T-cell (primary cell): ENCODE measurements around the gene KLF6. TPM values are rescaled to one million over a fixed set of nuclear protein-coding genes. Genes with fewer than 3 reads are reported as not detected.
A peak's percentile ranks its signal among the peaks of the same experiment; 100 is the strongest.

Experiments
- ATAC-seq, 4 experiments: fragments of 200-7000 bp in 3 of 4; fragments of 150-1000 bp in 1 of 4; cut with Tn5 transposase; replicated peaks in 1 of 4; 1 replicate in 3 of 4; 2 replicates in 1 of 4; pipeline ENCODE4 v1.10.0; 2021; ENCODE audit warnings: moderate library complexity in 3 of 4, mild to moderate bottlenecking in 2 of 4, moderate number of reproducible peaks in 1 of 4
- CTCF ChIA-PET, 2 donors: fragments of 300-600 bp; sonication (Branson Sonifier 250); formaldehyde crosslinking; loops; one replicate each; lab custom pipeline; 2022; ENCODE audit warnings: antibody characterized with exemption in 2 of 2; lab: Charles Lee
- POLR2A ChIA-PET, 2 donors: fragments of 300-600 bp; sonication (Branson Sonifier 250); formaldehyde crosslinking; loops; one replicate each; lab custom pipeline; 2022; ENCODE audit warnings: antibody characterized with exemption in 2 of 2; lab: Charles Lee
- DNase-seq, 35 experiments: peaks; one replicate each; pipeline versions ENCODE4 v3.0.0 to v3.0.0-alpha.2; 2013 to 2023
- H3K27ac ChIP-seq: one replicate; pipeline ENCODE4 v1.5.1; 2013; ENCODE audit warnings: low read length
- H3K27me3 ChIP-seq, 2 experiments: replicated peaks in 1 of 2; 1 replicate in 1 of 2; 2 replicates in 1 of 2; pipeline versions ENCODE4 v1.6.1 to v1.7.0; 2013; ENCODE audit warnings: low read length in 1 of 2, mixed read lengths in 1 of 2; ENCODE audit not compliant: control insufficient read depth in 2 of 2, insufficient read depth in 2 of 2; ENCODE audit errors: extremely low read depth in 1 of 2
- H3K36me3 ChIP-seq, 2 donors: 1 replicate in 1 of 2; 2 replicates in 1 of 2; pipeline versions ENCODE4 v1.6.1 to v1.7.0; 2013; ENCODE audit warnings: low read length in 1 of 2; ENCODE audit not compliant: control insufficient read depth in 2 of 2, insufficient read depth in 1 of 2; ENCODE audit errors: extremely low read depth in 1 of 2
- H3K4me1 ChIP-seq, 2 experiments: 1 replicate in 1 of 2; 2 replicates in 1 of 2; pipeline versions ENCODE4 v1.6.1 to v1.7.0; 2013; ENCODE audit warnings: low read length in 2 of 2, mixed read lengths in 1 of 2; ENCODE audit not compliant: insufficient read depth in 2 of 2, control insufficient read depth in 1 of 2; ENCODE audit errors: extremely low read depth in 1 of 2
- H3K4me3 ChIP-seq, 2 donors: 1 replicate in 1 of 2; 2 replicates in 1 of 2; pipeline versions ENCODE4 v1.5.1 to v1.7.0; 2013; ENCODE audit warnings: mild to moderate bottlenecking in 2 of 2, low read length in 1 of 2, moderate library complexity in 1 of 2; ENCODE audit not compliant: control insufficient read depth in 1 of 2; ENCODE audit errors: extremely low read depth in 1 of 2
- H3K9me3 ChIP-seq: 2 replicates; pipeline ENCODE4 v1.7.0; 2013
- H3K27ac Mint-ChIP-seq, 2 donors: one replicate each; pipeline ENCODE4 v1.8.0; 2020 to 2021; ENCODE audit warnings: mild to moderate bottlenecking in 2 of 2, mixed read lengths in 2 of 2
- H3K27me3 Mint-ChIP-seq, 2 donors: one replicate each; pipeline ENCODE4 v1.8.0; 2021 to 2022; ENCODE audit warnings: mixed read lengths in 2 of 2
- H3K36me3 Mint-ChIP-seq: one replicate; pipeline ENCODE4 v1.8.0; 2021; ENCODE audit warnings: mixed read lengths
- H3K4me1 Mint-ChIP-seq, 3 donors: one replicate each; pipeline ENCODE4 v1.8.0; 2020 to 2022; ENCODE audit warnings: mixed read lengths in 3 of 3, mild to moderate bottlenecking in 1 of 3
- H3K4me3 Mint-ChIP-seq, 3 donors: one replicate each; pipeline ENCODE4 v1.8.0; 2020 to 2022; ENCODE audit warnings: mild to moderate bottlenecking in 3 of 3, mixed read lengths in 3 of 3, moderate library complexity in 3 of 3
- H3K9me3 Mint-ChIP-seq, 3 donors: one replicate each; pipeline ENCODE4 v1.8.0; 2020 to 2022; ENCODE audit warnings: mixed read lengths in 3 of 3
- WGBS: methylation state at CpG from one replicate; pipeline ENCODE4 v1.1.5; 2013; ENCODE audit warnings: missing lambda C conversion rate; ENCODE audit not compliant: insufficient coverage; 5-methylcytosine and 5-hydroxymethylcytosine counted together
- total RNA-seq, 35 experiments: library from RNA in 6 of 35; stranded (reverse) in 6 of 35; fragments of 120-200 nt in 1 of 35; gene quantifications; one replicate each; pipeline versions ENCODE4 v1.2.1 to v1.2.4 and lab custom pipeline; 2013 to 2026

The KLF6 gene
- total RNA-seq, 5 donors from 2014 or later (not counting 1 experiment from before 2014, with no cell fraction given) = 285 to 1,180 (median 400) TPM

DNA sequence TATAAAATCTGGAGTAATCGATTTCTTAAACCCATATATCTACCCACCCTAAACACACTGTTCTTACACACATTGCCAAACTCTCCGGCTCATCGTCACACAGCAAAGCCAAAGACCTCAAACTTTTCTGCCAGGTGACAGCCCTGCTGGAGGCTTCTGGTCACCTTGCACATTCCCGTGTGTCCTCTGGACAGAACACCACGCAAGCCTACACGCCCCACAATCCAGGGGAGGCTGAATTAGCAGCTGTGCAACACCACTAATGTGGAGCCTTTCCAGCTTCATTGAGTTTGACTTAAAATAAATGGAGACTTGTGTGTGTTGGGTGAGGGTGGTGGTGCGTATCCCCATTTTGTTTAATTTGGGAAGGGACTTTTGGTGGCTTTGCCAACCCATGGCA lies 38.4 kb downstream of the KLF6 start:
- no peak for ATAC-seq
- Mint-ChIP-seq H3K4me3 (no peak overlapping the region), H3K27ac (no peak overlapping the region), H3K4me1 (peaks cover 0 to 12% (median 6%) of the 10 kb centered on the region in 3 donors), H3K27me3 (no peaks in the 10 kb centered on the region), H3K9me3 (no peaks in the 10 kb centered on the region), H3K36me3 (no peaks in the 10 kb centered on the region)
- no peak for DNase-seq
- H3K4me3 ChIP-seq = no peak overlapping the region
- no peaks in the 10 kb centered on the region for H3K9me3 ChIP-seq
- ChIA-PET POLR2A (no interaction called here), CTCF (no interaction called here)
- H3K36me3 ChIP-seq = no peaks in the 10 kb centered on the region
- H3K27me3 ChIP-seq = no peaks in the 10 kb centered on the region
- H3K27ac ChIP-seq = no peak overlapping the region
- peaks cover 0 to 2% of the 10 kb centered on the region in 2 experiments for H3K4me1 ChIP-seq
- WGBS = 92% methylated on average over 4 of the region's 7 CpGs

DNA sequence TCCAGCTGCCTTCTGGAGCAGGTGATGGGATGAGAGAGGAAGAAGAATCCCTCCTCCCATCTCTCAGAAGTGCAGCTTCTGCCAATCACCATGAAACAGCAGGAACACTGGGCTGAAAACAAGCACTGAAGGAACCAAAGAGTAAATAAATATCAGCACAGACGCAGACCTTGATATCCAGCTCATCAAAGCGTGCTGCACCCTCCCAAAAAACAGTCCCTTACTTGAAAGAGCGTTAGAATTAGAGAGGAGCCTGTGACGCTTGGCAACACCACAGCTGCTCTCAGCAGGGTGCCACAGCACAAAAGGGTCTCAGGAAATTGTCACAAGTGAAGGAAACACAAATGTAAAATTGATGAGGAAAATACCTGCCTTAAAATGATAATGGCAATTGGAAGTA lies 39.5 kb downstream of the KLF6 start:
- ChIA-PET POLR2A (interaction anchor here in 1 of 2 donors (0.6 kb wide), 1 partner anchor 197 kb away, joined by 4 read pairs; no protein-coding TSS in a partner anchor), CTCF (no interaction called here)
- Histone ChIP-seq H3K27ac (no peak overlapping the region), H3K4me3 (no peak overlapping the region), H3K36me3 (no peaks in the 10 kb centered on the region), H3K9me3 (no peaks in the 10 kb centered on the region), H3K4me1 (peaks cover 0 to 5% of the 10 kb centered on the region in 2 experiments), H3K27me3 (no peaks in the 10 kb centered on the region)
- Mint-ChIP-seq H3K36me3 (no peaks in the 10 kb centered on the region), H3K27me3 (no peaks in the 10 kb centered on the region), H3K9me3 (no peaks in the 10 kb centered on the region), H3K4me1 (peaks cover 0 to 20% (median 13%) of the 10 kb centered on the region in 3 donors), H3K4me3 (no peak overlapping the region), H3K27ac (no peak overlapping the region)
- ATAC-seq (no peak), DNase-seq (no peak)
- WGBS = 50% methylated on average over 1 of the region's 4 CpGs

GRCh38 chr10:3741688-3742461 lies 43.1 kb downstream of the KLF6 start:
- no peaks in the 10 kb centered on the region for H3K27me3 Mint-ChIP-seq
- H3K27ac Mint-ChIP-seq = peak overlapping the region; percentile 92 to 96
- Histone ChIP-seq H3K9me3 (no peaks in the 10 kb centered on the region), H3K4me3 (peak overlapping the region in 1 of 2 donors; percentile 18), H3K27me3 (no peaks in the 10 kb centered on the region), H3K27ac (peak overlapping the region; percentile 67), H3K4me1 (peaks cover 0 to 5% of the 10 kb centered on the region in 2 experiments), H3K36me3 (no peaks in the 10 kb centered on the region)
- ChIA-PET POLR2A (interaction anchor here in 1 of 2 donors (0.6 kb wide), 1 partner anchor 91 kb away, joined by 5 read pairs; no protein-coding TSS in a partner anchor), CTCF (no interaction called here)
- DNase-seq = peak in 1 of 35 experiments; percentile 28
- peaks cover 6 to 29% (median 24%) of the 10 kb centered on the region in 3 donors for H3K4me1 Mint-ChIP-seq
- H3K36me3 Mint-ChIP-seq = no peaks in the 10 kb centered on the region
- peak overlapping the region; percentile 7 to 79 (median 64) for H3K4me3 Mint-ChIP-seq
- WGBS = 71% methylated on average over 1 of the region's 6 CpGs
- no peaks in the 10 kb centered on the region for H3K9me3 Mint-ChIP-seq
- peak in 2 of 4 experiments; percentile 27 to 39 for ATAC-seq

GRCh38 chr10:3740157-3740871 lies 44.7 kb downstream of the KLF6 start:
- Histone ChIP-seq H3K4me1 (peaks cover 0 to 5% of the 10 kb centered on the region in 2 experiments), H3K36me3 (no peaks in the 10 kb centered on the region), H3K27me3 (no peaks in the 10 kb centered on the region), H3K9me3 (no peaks in the 10 kb centered on the region), H3K27ac (no peak overlapping the region), H3K4me3 (no peak overlapping the region)
- H3K36me3 Mint-ChIP-seq = no peaks in the 10 kb centered on the region
- ChIA-PET POLR2A (interaction anchor here (0.7 to 1.5 kb wide), 5 partner anchors 17 to 218 kb away, joined by 3 to 5 read pairs (median 4); no protein-coding TSS in a partner anchor), CTCF (interaction anchor here in 1 of 2 donors (0.9 to 1.3 kb wide), 2 partner anchors 15 to 17 kb away, joined by 3 to 4 read pairs; no protein-coding TSS in a partner anchor)
- ATAC-seq (peak; percentile 60 to 86 (median 67)), DNase-seq (no peak)
- H3K9me3 Mint-ChIP-seq = no peaks in the 10 kb centered on the region
- H3K4me1 Mint-ChIP-seq = peaks cover 6 to 29% (median 24%) of the 10 kb centered on the region in 3 donors
- 66% methylated on average over 2 of the region's 5 CpGs for WGBS
- H3K27me3 Mint-ChIP-seq = no peaks in the 10 kb centered on the region
- H3K4me3 Mint-ChIP-seq = no peak overlapping the region
- peak overlapping the region; percentile 85 to 93 for H3K27ac Mint-ChIP-seq

DNA sequence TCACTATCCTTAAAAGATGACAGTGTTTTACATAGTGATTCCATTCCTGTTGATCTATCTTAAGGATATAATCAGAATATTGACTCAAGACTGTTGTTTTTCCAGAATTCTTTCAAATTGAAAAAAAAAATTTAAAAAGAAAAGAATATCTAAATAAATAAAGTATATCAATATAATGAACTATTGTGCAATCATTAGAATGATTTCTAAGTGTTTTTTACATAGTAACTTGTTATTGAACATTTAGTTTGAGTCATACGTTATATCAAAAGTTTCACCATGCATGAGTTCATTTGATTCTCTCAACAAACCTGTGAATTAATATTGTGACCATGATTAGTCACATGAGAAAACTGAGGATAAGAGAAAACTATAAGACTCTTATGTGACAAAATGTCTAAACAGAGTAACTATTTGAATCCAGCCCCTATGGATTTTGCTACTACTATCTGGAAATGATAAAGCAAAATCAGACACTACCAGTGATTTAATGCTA lies 46.1 kb downstream of the KLF6 start:
- peaks cover 0 to 5% of the 10 kb centered on the region in 2 experiments for H3K4me1 ChIP-seq
- DNase-seq (no peak), ATAC-seq (no peak)
- Mint-ChIP-seq H3K4me3 (no peak overlapping the region), H3K9me3 (no peaks in the 10 kb centered on the region), H3K4me1 (peaks cover 6 to 29% (median 24%) of the 10 kb centered on the region in 3 donors), H3K27ac (peak overlapping the region in 1 of 2 donors; percentile 54), H3K36me3 (no peaks in the 10 kb centered on the region), H3K27me3 (no peaks in the 10 kb centered on the region)
- no CpG with 5 or more reads among the region's 1 CpG for WGBS
- no peaks in the 10 kb centered on the region for H3K27me3 ChIP-seq
- H3K4me3 ChIP-seq = no peak overlapping the region
- no peaks in the 10 kb centered on the region for H3K9me3 ChIP-seq
- CTCF ChIA-PET = no interaction called here
- H3K36me3 ChIP-seq = no peaks in the 10 kb centered on the region
- H3K27ac ChIP-seq = no peak overlapping the region
- POLR2A ChIA-PET = no interaction called here

GRCh38 chr10:3737864-3738263 lies 47.1 kb downstream of the KLF6 start:
- Mint-ChIP-seq H3K9me3 (no peaks in the 10 kb centered on the region), H3K27ac (no peak overlapping the region), H3K4me3 (no peak overlapping the region), H3K4me1 (peaks cover 6 to 29% (median 24%) of the 10 kb centered on the region in 3 donors), H3K36me3 (no peaks in the 10 kb centered on the region), H3K27me3 (no peaks in the 10 kb centered on the region)
- 100% methylated on average over 2 of the region's 4 CpGs for WGBS
- ATAC-seq (no peak), DNase-seq (no peak)
- POLR2A ChIA-PET = no interaction called here
- CTCF ChIA-PET = no interaction called here
- no peaks in the 10 kb centered on the region for H3K27me3 ChIP-seq
- H3K4me3 ChIP-seq = no peak overlapping the region
- H3K27ac ChIP-seq = no peak overlapping the region
- H3K4me1 ChIP-seq = peaks cover 0 to 5% of the 10 kb centered on the region in 2 experiments
- no peaks in the 10 kb centered on the region for H3K9me3 ChIP-seq
- no peaks in the 10 kb centered on the region for H3K36me3 ChIP-seq
